Neutrophil (primary cell): ENCODE measurements around the gene CCR9.

ENCODE experiments used
- H3K27ac ChIP-seq: fragments of 200-600 bp; sonication (generic); 2 replicates; pipeline ENCODE4 v1.5.1; 2016; ENCODE audit warnings: mild to moderate bottlenecking, moderate library complexity
- H3K27me3 ChIP-seq: fragments of 200-600 bp; sonication (generic); 2 replicates; pipeline ENCODE4 v1.6.0; 2016; ENCODE audit warnings: mild to moderate bottlenecking
- H3K36me3 ChIP-seq: fragments of 200-600 bp; sonication (generic); 2 replicates; pipeline ENCODE4 v1.5.1; 2017
- H3K4me1 ChIP-seq, 2 experiments: fragments of 200-600 bp in 1 of 2; sonication (generic) in 1 of 2; 1 replicate in 1 of 2; 2 replicates in 1 of 2; pipeline versions ENCODE4 v1.5.1 to v1.6.1; 2013 to 2016; ENCODE audit warnings: low read depth in 1 of 2, low read length in 1 of 2, mild to moderate bottlenecking in 1 of 2, moderate library complexity in 1 of 2; ENCODE audit not compliant: control insufficient read depth in 1 of 2, insufficient read depth in 1 of 2
- H3K4me3 ChIP-seq, 2 experiments: fragments of 200-600 bp in 1 of 2; sonication (generic) in 1 of 2; 1 replicate in 1 of 2; 2 replicates in 1 of 2; pipeline ENCODE4 v1.5.1; 2013 to 2016; ENCODE audit warnings: low read depth in 1 of 2, low read length in 1 of 2, mild to moderate bottlenecking in 1 of 2, moderate library complexity in 1 of 2
- H3K9me3 ChIP-seq: fragments of 200-600 bp; sonication (generic); 2 replicates; pipeline ENCODE4 v1.5.1; 2016
- CTCF ChIP-seq: fragments of 200-600 bp; sonication (generic); IDR thresholded peaks from 2 replicates; pipeline ENCODE4 v1.5.1; 2016; ENCODE audit warnings: antibody characterized with exemption

Gene CCR9

GRCh38 chr3:45906681-45907407, 20.5 kb downstream of the CCR9 start:
- TF ChIP-seq CTCF: no peak
- Histone ChIP-seq H3K27me3 (no peaks in the 10 kb centered on the region), H3K9me3 (no peaks in the 10 kb centered on the region)

DNA sequence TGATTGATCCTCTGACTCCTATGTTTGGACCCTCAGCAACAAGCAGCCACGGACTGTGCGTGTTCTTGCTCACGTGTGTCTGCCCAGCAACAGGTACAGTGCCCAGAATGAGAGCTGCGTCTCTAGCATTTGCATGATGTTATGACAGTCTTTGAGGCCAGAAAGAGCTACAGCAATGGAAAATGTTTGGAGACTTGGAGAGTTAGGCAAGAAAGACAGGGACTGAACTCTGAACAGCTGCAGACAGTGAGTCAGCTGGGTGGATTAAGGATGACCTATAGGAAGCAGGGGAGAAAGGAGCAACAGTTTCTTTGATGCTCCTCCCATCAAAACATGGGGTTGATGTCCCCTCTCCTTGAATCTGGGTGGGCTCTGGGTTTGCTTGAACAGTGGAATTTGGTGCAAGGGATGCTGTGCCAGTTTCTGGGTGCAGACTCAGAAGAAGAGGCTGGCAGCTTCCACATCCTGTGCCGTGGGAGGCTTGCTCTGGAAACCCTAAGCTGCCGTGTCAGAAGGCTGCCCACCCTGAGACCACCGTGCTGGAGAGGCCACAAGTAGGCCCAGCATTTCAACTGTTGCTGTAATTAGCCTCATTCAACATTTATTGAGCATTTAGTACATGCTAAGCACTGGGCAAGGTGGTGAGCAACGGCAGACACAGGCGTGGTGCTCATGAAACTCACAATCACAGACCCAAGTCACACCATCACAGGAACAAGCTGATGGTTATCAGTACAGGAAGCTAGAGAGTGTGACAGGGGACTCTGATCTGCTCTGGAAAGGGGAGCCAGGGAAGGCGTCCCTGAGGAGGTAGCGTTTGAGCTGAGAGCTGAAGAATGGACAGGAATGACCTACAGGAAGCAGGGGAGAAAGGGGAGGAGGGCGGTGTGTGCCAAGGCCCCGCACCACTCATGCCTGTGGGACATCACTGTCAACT, 21.7 kb downstream of the CCR9 start:
- no peaks in the 10 kb centered on the region for H3K27me3 ChIP-seq
- no peak overlapping the region for H3K4me3 ChIP-seq
- H3K27ac ChIP-seq: no peak overlapping the region
- H3K4me1 ChIP-seq: peaks cover 0 to 14% of the 10 kb centered on the region in 2 experiments
- TF ChIP-seq CTCF: no peak
- H3K9me3 ChIP-seq: no peaks in the 10 kb centered on the region
- no peaks in the 10 kb centered on the region for H3K36me3 ChIP-seq

More at GRCh38 chr3:45906681-45907407, 20.5 kb downstream of the CCR9 start:
- Histone ChIP-seq H3K4me1 (peaks cover 0 to 13% of the 10 kb centered on the region in 2 experiments), H3K27ac (no peak overlapping the region), H3K4me3 (no peak overlapping the region), H3K36me3 (no peaks in the 10 kb centered on the region)

- Histone ChIP-seq H3K27ac (no peak overlapping the region), H3K4me3 (no peak overlapping the region), H3K9me3 (no peaks in the 10 kb centered on the region), H3K36me3 (no peaks in the 10 kb centered on the region), H3K27me3 (no peaks in the 10 kb centered on the region), H3K4me1 (peaks cover 0 to 14% of the 10 kb centered on the region in 2 experiments)
- TF ChIP-seq CTCF: no peak
These were observed 22.4 kb downstream of the CCR9 start for GRCh38 chr3:45908761-45909160.

- Histone ChIP-seq H3K4me1 (peaks cover 0 to 14% of the 10 kb centered on the region in 2 experiments), H3K36me3 (no peaks in the 10 kb centered on the region), H3K27me3 (no peaks in the 10 kb centered on the region), H3K4me3 (no peak overlapping the region), H3K27ac (no peak overlapping the region), H3K9me3 (no peaks in the 10 kb centered on the region)
- TF ChIP-seq CTCF: no peak
These were observed 23.2 kb downstream of the CCR9 start for GRCh38 chr3:45909542-45909941.

GRCh38 chr3:45910892-45911291, 24.5 kb downstream of the CCR9 start:
- peaks cover 0 to 14% of the 10 kb centered on the region in 2 experiments for H3K4me1 ChIP-seq
- H3K27me3 ChIP-seq: no peaks in the 10 kb centered on the region
- no peak overlapping the region for H3K4me3 ChIP-seq
- H3K27ac ChIP-seq: peak overlapping the region; percentile 36
- no peaks in the 10 kb centered on the region for H3K9me3 ChIP-seq
- no peak for TF ChIP-seq CTCF
- H3K36me3 ChIP-seq: no peaks in the 10 kb centered on the region
